Natural killer cell (primary cell): ENCODE measurements around the gene INPP5K. TPM values are rescaled to one million over a fixed set of nuclear protein-coding genes. Genes with fewer than 3 reads are reported as not detected.
"Not testable (repeated sequence)": the region's sequence is repeated elsewhere in the genome, so short reads cannot be mapped to it uniquely, and the experiment has no call there.

ENCODE experiments used
- ATAC-seq, 3 donors: fragments of 150-1000 bp in 2 of 3; fragments of 200-7000 bp in 1 of 3; cut with Tn5 transposase; 1 replicate in 1 of 3; 2 replicates in 2 of 3; pipeline ENCODE4 v1.10.0; 2021; ENCODE audit warnings: mild to moderate bottlenecking in 2 of 3, moderate library complexity in 2 of 3
- DNase-seq, 2 donors: peaks; one replicate each; pipeline versions ENCODE4 v3.0.0 to v3.0.0-alpha.2; 2013 to 2021; ENCODE audit warnings: mixed read lengths in 1 of 2
- H3K27ac ChIP-seq: one replicate; pipeline ENCODE4 v1.5.1; 2013; ENCODE audit warnings: mild to moderate bottlenecking, low read length
- H3K27me3 ChIP-seq: one replicate; pipeline ENCODE4 v1.6.1; 2013; ENCODE audit warnings: low read length; ENCODE audit not compliant: control insufficient read depth, insufficient read depth
- H3K36me3 ChIP-seq: one replicate; pipeline ENCODE4 v1.6.1; 2013; ENCODE audit warnings: low read length; ENCODE audit not compliant: control insufficient read depth, insufficient read depth
- H3K4me1 ChIP-seq: one replicate; pipeline ENCODE4 v1.6.1; 2013; ENCODE audit warnings: low read length; ENCODE audit not compliant: control insufficient read depth, insufficient read depth
- H3K4me3 ChIP-seq: one replicate; pipeline ENCODE4 v1.5.1; 2013; ENCODE audit warnings: low read length
- H3K9me3 ChIP-seq: one replicate; pipeline ENCODE4 v1.6.1; 2013; ENCODE audit warnings: low read length; ENCODE audit not compliant: control insufficient read depth, insufficient read depth
- H3K27ac Mint-ChIP-seq, 2 donors: one replicate each; pipeline ENCODE4 v1.8.0; 2022; ENCODE audit warnings: mild to moderate bottlenecking in 2 of 2, mixed read lengths in 2 of 2, moderate library complexity in 1 of 2
- H3K27me3 Mint-ChIP-seq, 2 donors: one replicate each; pipeline ENCODE4 v1.8.0; 2022; ENCODE audit warnings: low read depth in 2 of 2, mixed read lengths in 2 of 2
- H3K36me3 Mint-ChIP-seq: one replicate; pipeline ENCODE4 v1.8.0; 2022; ENCODE audit warnings: mixed read lengths
- H3K4me1 Mint-ChIP-seq, 2 donors: one replicate each; pipeline ENCODE4 v1.8.0; 2022; ENCODE audit warnings: mixed read lengths in 2 of 2
- H3K4me3 Mint-ChIP-seq: one replicate; pipeline ENCODE4 v1.8.0; 2022; ENCODE audit warnings: mild to moderate bottlenecking, moderate library complexity, mixed read lengths
- H3K9me3 Mint-ChIP-seq, 2 donors: one replicate each; pipeline ENCODE4 v1.8.0; 2022; ENCODE audit warnings: mixed read lengths in 2 of 2
- WGBS: methylation state at CpG from one replicate; pipeline ENCODE4 v1.1.7; 2013; ENCODE audit warnings: missing lambda C conversion rate; ENCODE audit not compliant: insufficient coverage; 5-methylcytosine and 5-hydroxymethylcytosine counted together
- intact Hi-C: fragments of 100-400 bp; cut with micrococcal nuclease; formaldehyde crosslinking; loops from one replicate; pipeline ENCODE4 v1.14.2; 2022
- total RNA-seq, 4 donors: library from RNA; stranded (reverse); fragments of 120-200 nt in 1 of 4; gene quantifications; one replicate each; pipeline versions ENCODE4 v1.2.3 to v1.2.4, GENCODE V29; 2013 to 2022
- TF ChIP-seq, protein P1 (sequence below): fragments of 200-600 bp; IDR thresholded peaks from one replicate; pipeline ENCODE4 v1.8.0; 2022; ENCODE audit warnings: antibody characterized with exemption

INPP5K gene
- total RNA-seq, 3 donors from 2014 or later (not counting 1 experiment from before 2014, with no cell fraction given) = 278 to 317 (median 292) TPM

DNA sequence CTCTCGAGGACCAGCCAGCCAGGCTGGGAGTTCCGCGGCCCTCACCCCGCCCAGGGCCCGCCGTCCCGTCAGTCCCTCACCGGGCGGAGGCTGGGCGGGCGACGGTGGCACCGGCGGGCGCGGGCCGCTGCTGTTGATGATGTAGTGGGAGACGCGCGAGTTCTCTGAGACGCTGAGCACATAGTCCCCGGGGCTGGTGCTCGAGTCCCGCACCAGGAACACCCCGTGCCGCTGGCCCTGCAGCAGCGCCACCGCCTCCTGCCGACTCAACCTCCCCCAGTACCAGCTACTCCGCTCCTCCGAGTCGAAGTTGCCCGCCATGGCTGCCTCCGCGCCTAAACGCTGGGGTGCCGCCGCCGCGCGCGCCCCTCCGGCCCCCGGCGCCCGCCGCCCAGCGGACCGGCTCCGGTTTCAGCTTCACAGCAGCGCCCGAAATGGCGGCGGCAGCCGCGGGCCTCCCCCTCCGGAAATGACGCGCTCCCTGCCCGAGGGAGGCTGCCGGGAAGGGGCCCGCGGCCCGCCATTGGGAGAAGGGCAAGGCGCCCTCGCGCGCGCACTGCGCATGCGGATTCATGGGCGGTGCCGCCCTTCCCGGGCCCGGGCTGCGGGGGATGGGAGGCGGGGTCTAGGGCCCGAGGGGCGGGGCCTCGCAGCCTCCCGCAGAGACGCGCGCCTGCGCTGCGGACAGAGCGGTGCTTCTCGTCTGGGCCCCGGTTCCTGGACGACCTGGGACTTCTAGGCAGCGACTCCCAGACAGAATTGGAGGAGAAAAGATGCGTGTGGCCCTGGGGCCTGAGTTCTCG, 60.4 kb downstream of the INPP5K start, which contains the start of gene CRK:
CRK (minus strand) TSS at position 436 of the 803 bp plus-strand sequence; CDS start at position 321, 115 bp downstream.
- Mint-ChIP-seq H3K27me3 (peaks cover 10 to 17% of the 10 kb centered on the region in 2 donors), H3K9me3 (no peaks in the 10 kb centered on the region), H3K36me3 (no peaks in the 10 kb centered on the region), H3K4me3 (peak within 1 kb of the TSS; percentile 89), H3K27ac (peak within 1 kb of the TSS; percentile 77 to 81), H3K4me1 (peaks cover 22 to 34% of the 10 kb centered on the region in 2 donors)
- WGBS = under 1% methylated on average over 93 of the region's 93 CpGs
- Histone ChIP-seq H3K9me3 (no peaks in the 10 kb centered on the region), H3K4me1 (peaks cover 28% of the 10 kb centered on the region), H3K36me3 (no peaks in the 10 kb centered on the region), H3K27ac (peak within 1 kb of the TSS; percentile 96), H3K27me3 (peaks cover 17% of the 10 kb centered on the region), H3K4me3 (peak within 1 kb of the TSS; percentile 90)
- DNase-seq = peak; percentile 99
- peak; percentile 92 to 99 (median 93) for ATAC-seq
- intact Hi-C loops = loop anchor here (1.0 to 5.0 kb wide), 4 partner anchors 36 to 91 kb away; partner anchors contain the start of genes INPP5K, MYO1C and YWHAE
- TF ChIP-seq, protein P1, sequence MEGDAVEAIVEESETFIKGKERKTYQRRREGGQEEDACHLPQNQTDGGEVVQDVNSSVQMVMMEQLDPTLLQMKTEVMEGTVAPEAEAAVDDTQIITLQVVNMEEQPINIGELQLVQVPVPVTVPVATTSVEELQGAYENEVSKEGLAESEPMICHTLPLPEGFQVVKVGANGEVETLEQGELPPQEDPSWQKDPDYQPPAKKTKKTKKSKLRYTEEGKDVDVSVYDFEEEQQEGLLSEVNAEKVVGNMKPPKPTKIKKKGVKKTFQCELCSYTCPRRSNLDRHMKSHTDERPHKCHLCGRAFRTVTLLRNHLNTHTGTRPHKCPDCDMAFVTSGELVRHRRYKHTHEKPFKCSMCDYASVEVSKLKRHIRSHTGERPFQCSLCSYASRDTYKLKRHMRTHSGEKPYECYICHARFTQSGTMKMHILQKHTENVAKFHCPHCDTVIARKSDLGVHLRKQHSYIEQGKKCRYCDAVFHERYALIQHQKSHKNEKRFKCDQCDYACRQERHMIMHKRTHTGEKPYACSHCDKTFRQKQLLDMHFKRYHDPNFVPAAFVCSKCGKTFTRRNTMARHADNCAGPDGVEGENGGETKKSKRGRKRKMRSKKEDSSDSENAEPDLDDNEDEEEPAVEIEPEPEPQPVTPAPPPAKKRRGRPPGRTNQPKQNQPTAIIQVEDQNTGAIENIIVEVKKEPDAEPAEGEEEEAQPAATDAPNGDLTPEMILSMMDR = no peak

DNA sequence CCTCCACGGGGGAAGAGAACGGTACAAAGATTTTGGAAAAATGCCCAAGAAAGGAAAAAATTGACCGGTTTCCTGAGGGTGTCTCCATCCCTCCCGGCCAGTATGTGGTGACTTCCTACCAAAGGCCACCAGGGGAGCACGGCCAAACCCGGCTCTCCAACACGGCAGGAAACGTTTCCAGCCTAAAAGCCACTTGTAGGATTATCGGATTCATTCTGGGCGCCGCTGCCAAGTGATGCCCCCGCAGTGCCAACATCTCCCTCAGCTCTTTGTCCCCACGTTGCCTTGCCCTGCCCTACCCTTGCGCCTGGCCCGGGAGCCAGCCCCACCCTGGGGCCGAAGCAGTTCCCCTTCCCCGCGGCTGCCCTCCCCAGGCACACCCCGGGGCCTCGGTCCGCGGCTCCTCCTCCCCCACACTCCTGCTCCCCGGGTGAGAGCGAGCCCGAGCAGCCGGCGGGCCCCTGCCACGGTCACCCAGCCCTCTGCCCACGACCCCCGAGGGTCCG, 61.1 kb downstream of the INPP5K start:
- intact Hi-C loops = loop anchor here (5.0 kb wide), 1 partner anchor 37 kb away; the partner anchor contains the start of gene MYO1C
- no peaks in the 10 kb centered on the region for H3K36me3 Mint-ChIP-seq
- no peaks in the 10 kb centered on the region for H3K9me3 Mint-ChIP-seq
- DNase-seq (peak; percentile 43 to 60), ATAC-seq (peak; percentile 3 to 30 (median 16))
- peak overlapping the region; percentile 96 for H3K27ac ChIP-seq
- TF ChIP-seq, protein P1 = peak; percentile 10
- H3K4me3 Mint-ChIP-seq = peak overlapping the region; percentile 89
- H3K27me3 ChIP-seq = peaks cover 13% of the 10 kb centered on the region
- H3K4me1 Mint-ChIP-seq = peaks cover 22 to 34% of the 10 kb centered on the region in 2 donors
- peak overlapping the region; percentile 77 to 81 for H3K27ac Mint-ChIP-seq
- WGBS = 0% methylated on average over 31 of the region's 31 CpGs
- peaks cover 10 to 17% of the 10 kb centered on the region in 2 donors for H3K27me3 Mint-ChIP-seq
- H3K9me3 ChIP-seq = no peaks in the 10 kb centered on the region
- peaks cover 26% of the 10 kb centered on the region for H3K4me1 ChIP-seq
- H3K4me3 ChIP-seq = peak overlapping the region; percentile 90
- no peaks in the 10 kb centered on the region for H3K36me3 ChIP-seq

DNA sequence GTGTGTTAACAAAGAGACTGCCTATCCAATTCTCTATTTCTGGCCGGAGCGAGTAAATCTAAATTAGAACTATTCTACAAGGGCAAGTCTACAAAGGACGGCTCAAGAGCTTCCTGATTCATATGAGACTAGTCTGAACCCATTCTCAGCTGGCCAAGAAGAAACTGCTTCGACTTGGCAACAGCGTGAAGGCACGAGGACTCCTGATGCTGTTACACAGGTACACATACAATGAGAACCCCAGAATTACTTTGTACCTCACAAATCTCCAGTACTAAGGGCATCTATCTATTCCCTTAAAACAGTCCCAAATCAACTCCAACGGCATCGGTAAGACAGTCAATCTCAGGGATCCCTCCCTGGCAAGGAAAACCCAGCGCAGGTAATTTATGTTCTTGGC, 61.9 kb downstream of the INPP5K start:
- Mint-ChIP-seq H3K4me3 (peak overlapping the region; percentile 89), H3K9me3 (no peaks in the 10 kb centered on the region), H3K36me3 (no peaks in the 10 kb centered on the region), H3K27me3 (peaks cover 5 to 9% of the 10 kb centered on the region in 2 donors), H3K4me1 (peaks cover 24 to 36% of the 10 kb centered on the region in 2 donors), H3K27ac (peak overlapping the region; percentile 77 to 81)
- ATAC-seq (no peak), DNase-seq (peak in 1 of 2 donors; percentile 19)
- intact Hi-C loops = no loop called here
- 87% methylated on average over 9 of the region's 9 CpGs for WGBS
- Histone ChIP-seq H3K27ac (no peak overlapping the region), H3K9me3 (no peaks in the 10 kb centered on the region), H3K4me3 (no peak overlapping the region), H3K4me1 (peaks cover 26% of the 10 kb centered on the region), H3K27me3 (peaks cover 6% of the 10 kb centered on the region), H3K36me3 (no peaks in the 10 kb centered on the region)
- TF ChIP-seq, protein P1 = no peak

DNA sequence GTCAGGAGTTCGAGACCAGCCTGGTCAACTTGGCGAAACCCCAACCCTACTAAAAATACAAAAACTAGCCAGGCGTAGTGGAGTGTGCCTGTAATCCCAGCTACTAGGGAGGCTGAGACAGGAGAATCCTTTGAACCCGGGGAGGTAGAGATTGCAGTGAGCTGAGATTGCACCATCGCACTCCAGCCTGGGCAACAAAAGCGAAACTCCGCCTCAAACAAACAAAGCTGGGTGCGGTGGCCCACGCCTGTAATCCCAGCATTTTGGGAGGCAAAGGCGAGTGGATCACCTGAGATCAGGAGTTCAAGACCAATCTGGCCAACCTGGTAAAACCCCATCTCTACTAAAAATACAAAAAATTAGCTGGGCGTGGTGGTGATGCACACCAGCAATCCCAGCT, 62.7 kb downstream of the INPP5K start:
- Mint-ChIP-seq H3K27ac (peak overlapping the region in 1 of 2 donors; percentile 9), H3K4me1 (peaks cover 32 to 45% of the 10 kb centered on the region in 2 donors), H3K4me3 (peak overlapping the region; percentile 53)
- H3K27ac ChIP-seq, H3K9me3 ChIP-seq, ATAC-seq, H3K4me3 ChIP-seq, H3K27me3 Mint-ChIP-seq, intact Hi-C loops, H3K9me3 Mint-ChIP-seq, H3K27me3 ChIP-seq, H3K36me3 Mint-ChIP-seq, DNase-seq, H3K36me3 ChIP-seq: not testable (repeated sequence)
- peaks cover 30% of the 10 kb centered on the region for H3K4me1 ChIP-seq
- whole genome bisulfite sequencing = 94% methylated on average over 11 of the region's 11 CpGs
